ENCODE data around the gene CEACAM7.

GRCh38 chr19:41652250-41652649 lies 35.8 kb downstream of the CEACAM7 start:
- no peak for TF ChIP-seq CTCF (IDR thresholded peaks at IDR 0.05)
- no peak for TF ChIP-seq ZFX (IDR thresholded peaks at IDR 0.05; ENCODE audit: borderline replicate concordance)
